ENCODE data around the gene GRAMD1B.

GRCh38 chr11:123482218-123482617 is 52.1 kb downstream of the GRAMD1B start:
- TF ChIP-seq, protein P1, sequence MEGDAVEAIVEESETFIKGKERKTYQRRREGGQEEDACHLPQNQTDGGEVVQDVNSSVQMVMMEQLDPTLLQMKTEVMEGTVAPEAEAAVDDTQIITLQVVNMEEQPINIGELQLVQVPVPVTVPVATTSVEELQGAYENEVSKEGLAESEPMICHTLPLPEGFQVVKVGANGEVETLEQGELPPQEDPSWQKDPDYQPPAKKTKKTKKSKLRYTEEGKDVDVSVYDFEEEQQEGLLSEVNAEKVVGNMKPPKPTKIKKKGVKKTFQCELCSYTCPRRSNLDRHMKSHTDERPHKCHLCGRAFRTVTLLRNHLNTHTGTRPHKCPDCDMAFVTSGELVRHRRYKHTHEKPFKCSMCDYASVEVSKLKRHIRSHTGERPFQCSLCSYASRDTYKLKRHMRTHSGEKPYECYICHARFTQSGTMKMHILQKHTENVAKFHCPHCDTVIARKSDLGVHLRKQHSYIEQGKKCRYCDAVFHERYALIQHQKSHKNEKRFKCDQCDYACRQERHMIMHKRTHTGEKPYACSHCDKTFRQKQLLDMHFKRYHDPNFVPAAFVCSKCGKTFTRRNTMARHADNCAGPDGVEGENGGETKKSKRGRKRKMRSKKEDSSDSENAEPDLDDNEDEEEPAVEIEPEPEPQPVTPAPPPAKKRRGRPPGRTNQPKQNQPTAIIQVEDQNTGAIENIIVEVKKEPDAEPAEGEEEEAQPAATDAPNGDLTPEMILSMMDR (IDR thresholded peaks at IDR 0.05): no peak
- no peak for TF ChIP-seq POLR2A (IDR thresholded peaks at IDR 0.05; ENCODE audit: low read depth)
